H1 (cell line): ENCODE results near the gene HAUS2. TPM values are rescaled to one million over a fixed set of nuclear protein-coding genes. Genes with fewer than 3 reads are reported as not detected.

Source experiments
- CBX8 ChIP-seq: fragments of 300-800, 300-1000 bp; sonication (generic); IDR thresholded peaks from 2 replicates; pipeline ENCODE4 v1.7.1; 2016; ENCODE audit warnings: low read depth, low read length, borderline replicate concordance
- JUN ChIP-seq: IDR thresholded peaks from 2 replicates; pipeline ENCODE4 v1.6.1; 2011; ENCODE audit warnings: low read depth, mild to moderate bottlenecking, improper control_type of control experiment, low read length
- JUND ChIP-seq: IDR thresholded peaks from 2 replicates; pipeline ENCODE4 v1.6.1; 2011; ENCODE audit warnings: mild to moderate bottlenecking, improper control_type of control experiment, low read length
- KDM5A ChIP-seq: fragments of 200-600 bp; IDR thresholded peaks from 2 replicates; pipeline ENCODE4 v1.7.1; 2012; ENCODE audit warnings: mild to moderate bottlenecking, low read length, inconsistent platforms, mixed read lengths
- NRF1 ChIP-seq: IDR thresholded peaks from 2 replicates; pipeline ENCODE4 v1.6.1; 2011; ENCODE audit warnings: mild to moderate bottlenecking, low read depth, low read length, improper control_type of control experiment
- RAD21 ChIP-seq, 2 experiments: IDR thresholded peaks in 1 of 2; conservative IDR thresholded peaks in 1 of 2; 2 replicates each; pipeline ENCODE4 v1.6.1; 2011; ENCODE audit warnings: low read depth in 2 of 2, low read length in 2 of 2, improper control_type of control experiment in 1 of 2, inconsistent platforms in 1 of 2, mild to moderate bottlenecking in 1 of 2, moderate library complexity in 1 of 2
- SAP30 ChIP-seq: fragments of 300-600 bp; sonication (generic); IDR thresholded peaks from 2 replicates; pipeline ENCODE4 v1.7.1; 2012; ENCODE audit warnings: low read length, moderate library complexity, mild to moderate bottlenecking, inconsistent platforms; ENCODE audit not compliant: insufficient read depth, insufficient replicate concordance
- TBP ChIP-seq: IDR thresholded peaks from 2 replicates; pipeline ENCODE4 v1.6.1; 2011; ENCODE audit warnings: low read depth, low read length, improper control_type of control experiment
- TCF12 ChIP-seq: IDR thresholded peaks from 2 replicates; pipeline ENCODE4 v1.6.1; 2011; ENCODE audit warnings: low read depth, mild to moderate bottlenecking, low read length
- ZNF274 ChIP-seq: IDR thresholded peaks from 2 replicates; pipeline ENCODE4 v1.7.0; 2012; ENCODE audit warnings: low read length, borderline replicate concordance; ENCODE audit errors: extremely low read depth
- polyA plus RNA-seq, 7 experiments: library from polyadenylated mRNA; depleted of rRNA in 3 of 7; stranded (reverse) in 5 of 7; unstranded in 2 of 7; fragments of >200 nt in 5 of 7; fragments of 200-250 nt in 2 of 7; gene quantifications; 1 replicate in 5 of 7; 2 replicates in 1 of 7; 4 replicates in 1 of 7; pipeline versions ENCODE4 v1.2.1 to v1.2.3, GENCODE V29; 2011 to 2013; ENCODE audit warnings: missing spikeins in 2 of 7, mixed read lengths in 2 of 7
- total RNA-seq: library from RNA; stranded (reverse); fragmentation: NEBNext Ultra II Directional; extraction: Animal tissue kit (Norgen Biotek cat#: 25700); gene quantifications from 2 replicates; pipeline ENCODE4 v1.2.1, GENCODE V29; 2021
- TF ChIP-seq, protein P1 (sequence below): fragments of 300-600 bp; sonication (generic); IDR thresholded peaks from 2 replicates; pipeline ENCODE4 v1.7.1; 2012; ENCODE audit warnings: low read length, moderate library complexity, mild to moderate bottlenecking, inconsistent platforms; ENCODE audit not compliant: insufficient replicate concordance

HAUS2 gene
- total and polyA plus RNA-seq, 2 of the 8 experiments (the other 6 are each of a cell fraction or from before 2014, with no cell fraction given), result 12.1 to 33.5 TPM

DNA sequence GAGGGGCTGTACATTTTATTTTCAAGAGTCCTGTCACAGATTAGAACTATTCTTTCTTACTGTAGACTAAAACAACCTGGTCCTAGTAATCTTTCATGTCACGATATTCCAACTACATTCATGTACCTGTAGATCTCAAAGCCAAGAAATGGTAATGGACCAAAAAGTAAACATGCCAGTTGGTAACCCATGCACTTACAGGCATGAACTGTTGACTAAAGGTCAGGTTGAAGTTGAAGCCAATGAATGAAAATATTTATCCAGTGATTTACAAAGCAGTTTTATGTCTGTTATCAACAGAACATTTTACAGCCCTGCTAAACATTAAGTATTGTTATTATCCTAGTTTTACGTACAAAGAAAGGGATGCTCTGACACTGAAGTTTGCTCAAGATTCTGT, 25.3 kb upstream of the HAUS2 start (continued):
- TF ChIP-seq, protein P1, sequence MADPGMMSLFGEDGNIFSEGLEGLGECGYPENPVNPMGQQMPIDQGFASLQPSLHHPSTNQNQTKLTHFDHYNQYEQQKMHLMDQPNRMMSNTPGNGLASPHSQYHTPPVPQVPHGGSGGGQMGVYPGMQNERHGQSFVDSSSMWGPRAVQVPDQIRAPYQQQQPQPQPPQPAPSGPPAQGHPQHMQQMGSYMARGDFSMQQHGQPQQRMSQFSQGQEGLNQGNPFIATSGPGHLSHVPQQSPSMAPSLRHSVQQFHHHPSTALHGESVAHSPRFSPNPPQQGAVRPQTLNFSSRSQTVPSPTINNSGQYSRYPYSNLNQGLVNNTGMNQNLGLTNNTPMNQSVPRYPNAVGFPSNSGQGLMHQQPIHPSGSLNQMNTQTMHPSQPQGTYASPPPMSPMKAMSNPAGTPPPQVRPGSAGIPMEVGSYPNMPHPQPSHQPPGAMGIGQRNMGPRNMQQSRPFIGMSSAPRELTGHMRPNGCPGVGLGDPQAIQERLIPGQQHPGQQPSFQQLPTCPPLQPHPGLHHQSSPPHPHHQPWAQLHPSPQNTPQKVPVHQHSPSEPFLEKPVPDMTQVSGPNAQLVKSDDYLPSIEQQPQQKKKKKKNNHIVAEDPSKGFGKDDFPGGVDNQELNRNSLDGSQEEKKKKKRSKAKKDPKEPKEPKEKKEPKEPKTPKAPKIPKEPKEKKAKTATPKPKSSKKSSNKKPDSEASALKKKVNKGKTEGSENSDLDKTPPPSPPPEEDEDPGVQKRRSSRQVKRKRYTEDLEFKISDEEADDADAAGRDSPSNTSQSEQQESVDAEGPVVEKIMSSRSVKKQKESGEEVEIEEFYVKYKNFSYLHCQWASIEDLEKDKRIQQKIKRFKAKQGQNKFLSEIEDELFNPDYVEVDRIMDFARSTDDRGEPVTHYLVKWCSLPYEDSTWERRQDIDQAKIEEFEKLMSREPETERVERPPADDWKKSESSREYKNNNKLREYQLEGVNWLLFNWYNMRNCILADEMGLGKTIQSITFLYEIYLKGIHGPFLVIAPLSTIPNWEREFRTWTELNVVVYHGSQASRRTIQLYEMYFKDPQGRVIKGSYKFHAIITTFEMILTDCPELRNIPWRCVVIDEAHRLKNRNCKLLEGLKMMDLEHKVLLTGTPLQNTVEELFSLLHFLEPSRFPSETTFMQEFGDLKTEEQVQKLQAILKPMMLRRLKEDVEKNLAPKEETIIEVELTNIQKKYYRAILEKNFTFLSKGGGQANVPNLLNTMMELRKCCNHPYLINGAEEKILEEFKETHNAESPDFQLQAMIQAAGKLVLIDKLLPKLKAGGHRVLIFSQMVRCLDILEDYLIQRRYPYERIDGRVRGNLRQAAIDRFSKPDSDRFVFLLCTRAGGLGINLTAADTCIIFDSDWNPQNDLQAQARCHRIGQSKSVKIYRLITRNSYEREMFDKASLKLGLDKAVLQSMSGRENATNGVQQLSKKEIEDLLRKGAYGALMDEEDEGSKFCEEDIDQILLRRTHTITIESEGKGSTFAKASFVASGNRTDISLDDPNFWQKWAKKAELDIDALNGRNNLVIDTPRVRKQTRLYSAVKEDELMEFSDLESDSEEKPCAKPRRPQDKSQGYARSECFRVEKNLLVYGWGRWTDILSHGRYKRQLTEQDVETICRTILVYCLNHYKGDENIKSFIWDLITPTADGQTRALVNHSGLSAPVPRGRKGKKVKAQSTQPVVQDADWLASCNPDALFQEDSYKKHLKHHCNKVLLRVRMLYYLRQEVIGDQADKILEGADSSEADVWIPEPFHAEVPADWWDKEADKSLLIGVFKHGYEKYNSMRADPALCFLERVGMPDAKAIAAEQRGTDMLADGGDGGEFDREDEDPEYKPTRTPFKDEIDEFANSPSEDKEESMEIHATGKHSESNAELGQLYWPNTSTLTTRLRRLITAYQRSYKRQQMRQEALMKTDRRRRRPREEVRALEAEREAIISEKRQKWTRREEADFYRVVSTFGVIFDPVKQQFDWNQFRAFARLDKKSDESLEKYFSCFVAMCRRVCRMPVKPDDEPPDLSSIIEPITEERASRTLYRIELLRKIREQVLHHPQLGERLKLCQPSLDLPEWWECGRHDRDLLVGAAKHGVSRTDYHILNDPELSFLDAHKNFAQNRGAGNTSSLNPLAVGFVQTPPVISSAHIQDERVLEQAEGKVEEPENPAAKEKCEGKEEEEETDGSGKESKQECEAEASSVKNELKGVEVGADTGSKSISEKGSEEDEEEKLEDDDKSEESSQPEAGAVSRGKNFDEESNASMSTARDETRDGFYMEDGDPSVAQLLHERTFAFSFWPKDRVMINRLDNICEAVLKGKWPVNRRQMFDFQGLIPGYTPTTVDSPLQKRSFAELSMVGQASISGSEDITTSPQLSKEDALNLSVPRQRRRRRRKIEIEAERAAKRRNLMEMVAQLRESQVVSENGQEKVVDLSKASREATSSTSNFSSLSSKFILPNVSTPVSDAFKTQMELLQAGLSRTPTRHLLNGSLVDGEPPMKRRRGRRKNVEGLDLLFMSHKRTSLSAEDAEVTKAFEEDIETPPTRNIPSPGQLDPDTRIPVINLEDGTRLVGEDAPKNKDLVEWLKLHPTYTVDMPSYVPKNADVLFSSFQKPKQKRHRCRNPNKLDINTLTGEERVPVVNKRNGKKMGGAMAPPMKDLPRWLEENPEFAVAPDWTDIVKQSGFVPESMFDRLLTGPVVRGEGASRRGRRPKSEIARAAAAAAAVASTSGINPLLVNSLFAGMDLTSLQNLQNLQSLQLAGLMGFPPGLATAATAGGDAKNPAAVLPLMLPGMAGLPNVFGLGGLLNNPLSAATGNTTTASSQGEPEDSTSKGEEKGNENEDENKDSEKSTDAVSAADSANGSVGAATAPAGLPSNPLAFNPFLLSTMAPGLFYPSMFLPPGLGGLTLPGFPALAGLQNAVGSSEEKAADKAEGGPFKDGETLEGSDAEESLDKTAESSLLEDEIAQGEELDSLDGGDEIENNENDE, result no peak
- TF ChIP-seq ZNF274 (no peak), JUN (no peak), JUND (no peak), TBP (no peak), CBX8 (no peak), RAD21 (IDR thresholded peaks at IDR 0.05 in 1 of 2, conservative IDR thresholded peaks at IDR 0.05 in 1 of 2; ENCODE audit: low read depth in 2 of 2, low read length in 2 of 2) (no peak), NRF1 (no peak), SAP30 (no peak), TCF12 (no peak), KDM5A (no peak)
